ENCODE measurements around the gene FBXO10. TPM values are rescaled to one million over a fixed set of nuclear protein-coding genes. Genes with fewer than 3 reads are reported as not detected.
"Not testable (repeated sequence)": the region's sequence is repeated elsewhere in the genome, so short reads cannot be mapped to it uniquely, and the experiment has no call there.

Gene FBXO10
- 8.5 TPM for polyA plus RNA-seq (2013, experiment 1 of 2; ENCODE audit: insufficient read length)
- 8.6 TPM for polyA plus RNA-seq (2013, experiment 2 of 2; ENCODE audit: insufficient read length)

GRCh38 chr9:37575921-37576721 lies at the start of gene FBXO10:
Gene FBXO10, minus strand, starts transcription at chr9:37576380. Its CDS starts 34,612 bp downstream, at chr9:37541768.
- DNase-seq: peak; percentile 69

- no peak for DNase-seq
Measured at GRCh38 chr9:37625758-37626147, 49.6 kb upstream of the FBXO10 start.

GRCh38 chr9:37625036-37625757 lies 49.0 kb upstream of the FBXO10 start:
- DNase-seq: no peak

- DNase-seq: no peak
Measured at GRCh38 chr9:37624073-37624472, 47.9 kb upstream of the FBXO10 start.

- no peak for DNase-seq
Measured at GRCh38 chr9:37623267-37623666, 47.1 kb upstream of the FBXO10 start.

GRCh38 chr9:37622462-37622861 lies 46.3 kb upstream of the FBXO10 start:
- no peak for DNase-seq

GRCh38 chr9:37621273-37622121 lies 45.3 kb upstream of the FBXO10 start:
- DNase-seq: no peak

- DNase-seq: no peak
Measured at GRCh38 chr9:37620396-37620795, 44.2 kb upstream of the FBXO10 start.

GRCh38 chr9:37619806-37620205 lies 43.6 kb upstream of the FBXO10 start:
- DNase-seq: no peak

- peak; percentile 65 for DNase-seq
Measured at GRCh38 chr9:37618817-37619216, 42.6 kb upstream of the FBXO10 start.

GRCh38 chr9:37617832-37618231 lies 41.7 kb upstream of the FBXO10 start:
- DNase-seq: peak; percentile 62

- no peak for DNase-seq
Measured at GRCh38 chr9:37617161-37617560, 41.0 kb upstream of the FBXO10 start.

GRCh38 chr9:37611961-37612360 lies 35.8 kb upstream of the FBXO10 start:
- DNase-seq: no peak

- no peak for DNase-seq
Measured at GRCh38 chr9:37611014-37611413, 34.8 kb upstream of the FBXO10 start.

- DNase-seq: no peak
Measured at GRCh38 chr9:37609735-37610397, 33.7 kb upstream of the FBXO10 start.

GRCh38 chr9:37608250-37608649 lies 32.1 kb upstream of the FBXO10 start:
- DNase-seq: no peak

- no peak for DNase-seq
Measured at GRCh38 chr9:37604296-37604695, 28.1 kb upstream of the FBXO10 start.

GRCh38 chr9:37602817-37603216 lies 26.6 kb upstream of the FBXO10 start:
- no peak for DNase-seq

- not testable (repeated sequence) for DNase-seq
Measured at GRCh38 chr9:37602061-37602460, 25.9 kb upstream of the FBXO10 start.

GRCh38 chr9:37596504-37596903 lies 20.3 kb upstream of the FBXO10 start:
- peak; percentile 19 for DNase-seq

GRCh38 chr9:37593883-37594448 lies 17.8 kb upstream of the FBXO10 start:
- DNase-seq: no peak

Data from fibroblast of skin of back (primary cell).